Small intestine (tissue), 16 donors: Measurements from ENCODE around the gene LRATD1. TPM values are rescaled to one million over a fixed set of nuclear protein-coding genes. Genes with fewer than 3 reads are reported as not detected.

Experiments
- DNase-seq, 2 donors: peaks; one replicate each; pipeline versions ENCODE4 v3.0.0 to v3.0.0-alpha.2; 2013
- FAIRE-seq: peaks from 2 replicates; lab custom pipeline; 2012; peaks lifted over from hg19 to GRCh38; lab: Jason Lieb, UNC
- H3K27ac ChIP-seq, 3 donors: one replicate each; pipeline ENCODE4 v1.5.1; 2013; ENCODE audit warnings: low read length in 2 of 3, mild to moderate bottlenecking in 2 of 3, control low read depth in 1 of 3, inconsistent platforms in 1 of 3, low read depth in 1 of 3, moderate library complexity in 1 of 3
- H3K27me3 ChIP-seq, 3 donors: one replicate each; pipeline ENCODE4 v1.6.1; 2013; ENCODE audit warnings: low read length in 3 of 3, inconsistent platforms in 1 of 3; ENCODE audit not compliant: control insufficient read depth in 3 of 3, insufficient read depth in 3 of 3
- H3K36me3 ChIP-seq, 3 donors: one replicate each; pipeline ENCODE4 v1.6.1; 2013; ENCODE audit warnings: low read length in 3 of 3, inconsistent platforms in 1 of 3, low read depth in 1 of 3, mild to moderate bottlenecking in 1 of 3, moderate library complexity in 1 of 3; ENCODE audit not compliant: control insufficient read depth in 3 of 3, insufficient read depth in 2 of 3
- H3K4me1 ChIP-seq, 3 donors: one replicate each; pipeline ENCODE4 v1.6.1; 2013; ENCODE audit warnings: low read length in 2 of 3, inconsistent platforms in 1 of 3, low read depth in 1 of 3, mild to moderate bottlenecking in 1 of 3, moderate library complexity in 1 of 3; ENCODE audit not compliant: control insufficient read depth in 3 of 3, insufficient read depth in 2 of 3
- H3K4me3 ChIP-seq, 3 donors: one replicate each; pipeline ENCODE4 v1.5.1; 2013; ENCODE audit warnings: low read length in 3 of 3, control low read depth in 1 of 3, inconsistent platforms in 1 of 3, low read depth in 1 of 3, mild to moderate bottlenecking in 1 of 3, moderate library complexity in 1 of 3
- H3K9me3 ChIP-seq, 2 donors: one replicate each; pipeline ENCODE4 v1.6.1; 2013; ENCODE audit warnings: low read depth in 1 of 2, low read length in 1 of 2; ENCODE audit not compliant: control insufficient read depth in 2 of 2, insufficient read depth in 1 of 2
- WGBS, 3 donors: extraction: QIAGEN DNeasy Blood & Tissue Kit; methylation state at CpG; one replicate each; pipeline ENCODE4 v1.1.7; 2013; 5-methylcytosine and 5-hydroxymethylcytosine counted together
- long read RNA-seq, 10 donors: transcript quantifications; one replicate each; lab custom pipeline, GENCODE V29; 2026
- polyA plus RNA-seq, 4 donors: library from polyadenylated mRNA; stranded (reverse) in 3 of 4; unstranded in 1 of 4; fragments of 200-250 nt in 3 of 4; fragments of 120-200 nt in 1 of 4; gene quantifications; one replicate each; pipeline versions ENCODE4 v1.2.1 to v1.2.3, GENCODE V29; 2013
- donor health status: healthy with polysubstance abuse.
- donor health status: control.
- donor health status: control.
- donor health status: Bipolar disorder and iron deficiency.
- donor health status: healthy.

Gene LRATD1
- 10 to 100 TPM; 24.6 to 95.0 (median 37.2) TPM for polyA plus RNA-seq
- long read RNA-seq, donor 1: 0 reads
- long read RNA-seq, donor 2, full-length matches to known transcripts: 6 of 6 reads
- long read RNA-seq, donor 2, partial matches to known transcripts: 0 of 6 reads
- long read RNA-seq, donor 2, other reads (novel, unspliced or antisense): 0 of 6 reads
- long read RNA-seq, donor 3, full-length matches to known transcripts: 10 of 17 reads
- long read RNA-seq, donor 3, partial matches to known transcripts: 7 of 17 reads
- long read RNA-seq, donor 3, other reads (novel, unspliced or antisense): 0 of 17 reads
- long read RNA-seq, donor 4: 0 reads
- long read RNA-seq, donor 5, full-length matches to known transcripts: 1 of 1 reads
- long read RNA-seq, donor 5, partial matches to known transcripts: 0 of 1 reads
- long read RNA-seq, donor 5, other reads (novel, unspliced or antisense): 0 of 1 reads
- long read RNA-seq, donor 6, full-length matches to known transcripts: 19 of 19 reads
- long read RNA-seq, donor 6, partial matches to known transcripts: 0 of 19 reads
- long read RNA-seq, donor 6, other reads (novel, unspliced or antisense): 0 of 19 reads
- long read RNA-seq, donor 7: 0 reads
- long read RNA-seq, donor 8: 0 reads
- long read RNA-seq, donor 9, full-length matches to known transcripts: 2 of 2 reads
- long read RNA-seq, donor 9, partial matches to known transcripts: 0 of 2 reads
- long read RNA-seq, donor 9, other reads (novel, unspliced or antisense): 0 of 2 reads
- long read RNA-seq, donor 10, full-length matches to known transcripts: 7 of 7 reads
- long read RNA-seq, donor 10, partial matches to known transcripts: 0 of 7 reads
- long read RNA-seq, donor 10, other reads (novel, unspliced or antisense): 0 of 7 reads

GRCh38 chr2:14632133-14632936 is at the start of gene LRATD1:
Gene LRATD1 (plus strand): TSS chr2:14632717. CDS start chr2:14633980, 1,263 bp downstream.
- Histone ChIP-seq H3K4me3 (peak within 1 kb of the TSS; percentile 37 to 81 (median 73)), H3K9me3 (no peaks in the 10 kb centered on the region), H3K27ac (peak within 1 kb of the TSS; percentile 85 to 95 (median 94)), H3K36me3 (peaks cover 0 to 19% (median 0%) of the 10 kb centered on the region in 3 donors), H3K4me1 (peaks cover 0 to 43% (median 2%) of the 10 kb centered on the region in 3 donors), H3K27me3 (no peaks in the 10 kb centered on the region)
- WGBS, 3 donors: 3 to 7% (median 4%) methylated on average over 54 to 81 of the region's 81 CpGs
- peak; percentile 97 to 98 for DNase-seq
- FAIRE-seq: no peak

GRCh38 chr2:14583059-14583458 is 49.5 kb upstream of the LRATD1 start:
- WGBS, 3 donors: 89 to 93% (median 90%) methylated on average over 2 of the region's 2 CpGs
- no peaks in the 10 kb centered on the region for H3K4me1 ChIP-seq
- no peaks in the 10 kb centered on the region for H3K27me3 ChIP-seq
- H3K4me3 ChIP-seq: no peak overlapping the region
- no peaks in the 10 kb centered on the region for H3K36me3 ChIP-seq
- no peak overlapping the region for H3K27ac ChIP-seq
- no peaks in the 10 kb centered on the region for H3K9me3 ChIP-seq
- no peak for DNase-seq
- no peak for FAIRE-seq

GRCh38 chr2:14583802-14584201 is 48.7 kb upstream of the LRATD1 start:
- no peak for DNase-seq
- FAIRE-seq: no peak
- Histone ChIP-seq H3K27ac (no peak overlapping the region), H3K27me3 (no peaks in the 10 kb centered on the region), H3K9me3 (no peaks in the 10 kb centered on the region), H3K36me3 (no peaks in the 10 kb centered on the region), H3K4me1 (no peaks in the 10 kb centered on the region), H3K4me3 (no peak overlapping the region)
- WGBS, 3 donors: 70 to 78% (median 74%) methylated on average over 4 of the region's 4 CpGs

GRCh38 chr2:14587119-14587518 is 45.4 kb upstream of the LRATD1 start:
- FAIRE-seq (no peak), DNase-seq (no peak)
- WGBS, 3 donors: 89 to 98% (median 89%) methylated on average over 4 of the region's 4 CpGs
- Histone ChIP-seq H3K9me3 (no peaks in the 10 kb centered on the region), H3K4me1 (no peaks in the 10 kb centered on the region), H3K36me3 (no peaks in the 10 kb centered on the region), H3K4me3 (no peak overlapping the region), H3K27me3 (no peaks in the 10 kb centered on the region), H3K27ac (no peak overlapping the region)

GRCh38 chr2:14601156-14601770 is 31.3 kb upstream of the LRATD1 start:
- Histone ChIP-seq H3K27ac (peak overlapping the region in 1 of 3 donors; percentile 14), H3K27me3 (no peaks in the 10 kb centered on the region), H3K4me3 (no peak overlapping the region), H3K9me3 (no peaks in the 10 kb centered on the region), H3K4me1 (peaks cover 0 to 3% (median 0%) of the 10 kb centered on the region in 3 donors), H3K36me3 (no peaks in the 10 kb centered on the region)
- DNase-seq (peak; percentile 55 to 80), FAIRE-seq (peak; percentile 71)
- WGBS, 3 donors: 12 to 63% (median 38%) methylated on average over 3 of the region's 3 CpGs

GRCh38 chr2:14602309-14602708 is 30.2 kb upstream of the LRATD1 start:
- Histone ChIP-seq H3K9me3 (no peaks in the 10 kb centered on the region), H3K36me3 (no peaks in the 10 kb centered on the region), H3K27ac (no peak overlapping the region), H3K4me3 (no peak overlapping the region), H3K4me1 (peaks cover 0 to 3% (median 0%) of the 10 kb centered on the region in 3 donors), H3K27me3 (no peaks in the 10 kb centered on the region)
- WGBS, 3 donors: 63 to 85% (median 68%) methylated on average over 1 of the region's 1 CpG
- DNase-seq (no peak), FAIRE-seq (no peak)

- peaks cover 0 to 3% (median 0%) of the 10 kb centered on the region in 3 donors for H3K4me1 ChIP-seq
- no peak overlapping the region for H3K27ac ChIP-seq
- H3K36me3 ChIP-seq: no peaks in the 10 kb centered on the region
- FAIRE-seq (no peak), DNase-seq (peak in 1 of 2 donors; percentile 33)
- 54 to 63% (median 60%) methylated on average over 2 of the region's 2 CpGs for WGBS, 3 donors
- no peak overlapping the region for H3K4me3 ChIP-seq
- no peaks in the 10 kb centered on the region for H3K27me3 ChIP-seq
- H3K9me3 ChIP-seq: no peaks in the 10 kb centered on the region
These were observed 28.8 kb upstream of the LRATD1 start for GRCh38 chr2:14603676-14604075.
